Body of pancreas (tissue), 4 donors: ENCODE results near the gene CLK4. TPM values are rescaled to one million over a fixed set of nuclear protein-coding genes. Genes with fewer than 3 reads are reported as not detected.

Experiments
- ATAC-seq: fragments of 150-250 bp; one replicate; pipeline ENCODE4 v1.9.1; 2016
- DNase-seq, 4 donors: peaks; one replicate each; pipeline ENCODE4 v3.0.0-alpha.2; 2019
- H3K27ac ChIP-seq, 4 donors: fragments of 200-600 bp; sonication (generic); 1 replicate in 3 of 4; 2 replicates in 1 of 4; pipeline versions ENCODE4 v1.5.1 to v1.6.1; 2016 to 2019; ENCODE audit warnings: mild to moderate bottlenecking in 1 of 4, mixed read lengths in 1 of 4, moderate library complexity in 1 of 4
- H3K27me3 ChIP-seq, 2 donors: fragments of 200-600 bp; sonication (generic); one replicate each; pipeline ENCODE4 v1.6.0; 2016; ENCODE audit warnings: mild to moderate bottlenecking in 1 of 2
- H3K36me3 ChIP-seq, 2 donors: fragments of 200-600 bp; sonication (generic); replicated peaks in 1 of 2; 2 replicates each; pipeline ENCODE4 v1.5.1; 2016; ENCODE audit warnings: low read depth in 2 of 2; ENCODE audit not compliant: insufficient read depth in 1 of 2
- H3K4me1 ChIP-seq: fragments of 200-600 bp; sonication (generic); one replicate; pipeline ENCODE4 v1.6.0; 2016
- H3K4me3 ChIP-seq, 2 donors: fragments of 200-600 bp; sonication (generic); 1 replicate in 1 of 2; 2 replicates in 1 of 2; pipeline ENCODE4 v1.5.1; 2016 to 2019
- H3K9me3 ChIP-seq, 3 donors: fragments of 200-600 bp; sonication (generic); 1 replicate in 2 of 3; 2 replicates in 1 of 3; pipeline ENCODE4 v1.5.1; 2016
- POLR2A ChIP-seq, 3 donors: fragments of 450-650 bp; IDR thresholded peaks; one replicate each; pipeline ENCODE4 v1.6.1; 2016; ENCODE audit warnings: antibody characterized with exemption in 3 of 3, mild to moderate bottlenecking in 2 of 3
- WGBS, 2 donors: methylation state at CpG; one replicate each; pipeline ENCODE4 v1.1.5; 2017; 5-methylcytosine and 5-hydroxymethylcytosine counted together
- intact Hi-C: fragments of 100-400 bp; cut with DNase I; formaldehyde crosslinking; loops from one replicate; pipeline ENCODE4 v1.15.1; 2023
- small RNA-seq: library from RNA; depleted of rRNA; stranded (forward); fragments of <200 nt; gene quantifications from one replicate; pipeline ENCODE3, GENCODE V24; 2016
- total RNA-seq, 2 donors: library from RNA; depleted of rRNA; stranded (reverse); fragments of >200 nt; gene quantifications; one replicate each; pipeline ENCODE4 v1.1.0, GENCODE V29; 2016
- TF ChIP-seq, protein P1 (sequence below), 7 experiments: fragments of 450-650 bp in 4 of 7; fragments of 200-600 bp in 3 of 7; sonication (generic) in 3 of 7; IDR thresholded peaks; one replicate each; pipeline ENCODE4 v1.5.1; 2016 to 2019; ENCODE audit warnings: antibody characterized with exemption in 7 of 7

The CLK4 gene
- total RNA-seq, 2 donors from 2014 or later, result 46.5 to 49.0 TPM

- TF ChIP-seq POLR2A (IDR thresholded peaks at IDR 0.05), result no peak
- TF ChIP-seq, protein P1, sequence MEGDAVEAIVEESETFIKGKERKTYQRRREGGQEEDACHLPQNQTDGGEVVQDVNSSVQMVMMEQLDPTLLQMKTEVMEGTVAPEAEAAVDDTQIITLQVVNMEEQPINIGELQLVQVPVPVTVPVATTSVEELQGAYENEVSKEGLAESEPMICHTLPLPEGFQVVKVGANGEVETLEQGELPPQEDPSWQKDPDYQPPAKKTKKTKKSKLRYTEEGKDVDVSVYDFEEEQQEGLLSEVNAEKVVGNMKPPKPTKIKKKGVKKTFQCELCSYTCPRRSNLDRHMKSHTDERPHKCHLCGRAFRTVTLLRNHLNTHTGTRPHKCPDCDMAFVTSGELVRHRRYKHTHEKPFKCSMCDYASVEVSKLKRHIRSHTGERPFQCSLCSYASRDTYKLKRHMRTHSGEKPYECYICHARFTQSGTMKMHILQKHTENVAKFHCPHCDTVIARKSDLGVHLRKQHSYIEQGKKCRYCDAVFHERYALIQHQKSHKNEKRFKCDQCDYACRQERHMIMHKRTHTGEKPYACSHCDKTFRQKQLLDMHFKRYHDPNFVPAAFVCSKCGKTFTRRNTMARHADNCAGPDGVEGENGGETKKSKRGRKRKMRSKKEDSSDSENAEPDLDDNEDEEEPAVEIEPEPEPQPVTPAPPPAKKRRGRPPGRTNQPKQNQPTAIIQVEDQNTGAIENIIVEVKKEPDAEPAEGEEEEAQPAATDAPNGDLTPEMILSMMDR (IDR thresholded peaks at IDR 0.05), result no peak
- H3K27ac ChIP-seq, result no peak overlapping the region
- no peak overlapping the region for H3K4me3 ChIP-seq
- ATAC-seq (no peak), DNase-seq (no peak)
- no peaks in the 10 kb centered on the region for H3K4me1 ChIP-seq
- no peaks in the 10 kb centered on the region for H3K36me3 ChIP-seq
- intact Hi-C loops, result loop anchor here (5.0 kb wide), 1 partner anchor 271 kb away; no protein-coding TSS in a partner anchor
- H3K9me3 ChIP-seq, result no peaks in the 10 kb centered on the region
- WGBS, 2 donors, result 47 to 54% methylated on average over 13 of the region's 13 CpGs
- H3K27me3 ChIP-seq, result no peaks in the 10 kb centered on the region
Observed at GRCh38 chr5:178553517-178553916, 73.3 kb downstream of the CLK4 start.

Small RNAs within 50 kb of the gene (small RNA-seq; reads per million reads assigned to genes)
- gene RN7SKP70, result not detected

Other genes starting within 250 kb of the CLK4 start
- not detected for gene COL23A1, start 36.7 kb downstream of the CLK4 start, total RNA-seq
- gene ZNF354A, start 103.6 kb upstream of the CLK4 start, total RNA-seq, result 10 to 100 TPM in 1 of 2 donors, 1 to 10 TPM in 1; 9.6 to 31.3 TPM
- gene ZNF354B, start 232.9 kb upstream of the CLK4 start, total RNA-seq, result 10 to 100 TPM; 21.3 to 33.9 TPM